Fibroblast of skin of right quadriceps (primary cell): ENCODE results near the gene RPS19BP1.
"Not testable (repeated sequence)": the region's sequence is repeated elsewhere in the genome, so short reads cannot be mapped to it uniquely, and the experiment has no call there.

Source experiments
- DNase-seq: peaks from one replicate; pipeline ENCODE4 v3.0.0-alpha.2; 2013

RPS19BP1 gene

DNA sequence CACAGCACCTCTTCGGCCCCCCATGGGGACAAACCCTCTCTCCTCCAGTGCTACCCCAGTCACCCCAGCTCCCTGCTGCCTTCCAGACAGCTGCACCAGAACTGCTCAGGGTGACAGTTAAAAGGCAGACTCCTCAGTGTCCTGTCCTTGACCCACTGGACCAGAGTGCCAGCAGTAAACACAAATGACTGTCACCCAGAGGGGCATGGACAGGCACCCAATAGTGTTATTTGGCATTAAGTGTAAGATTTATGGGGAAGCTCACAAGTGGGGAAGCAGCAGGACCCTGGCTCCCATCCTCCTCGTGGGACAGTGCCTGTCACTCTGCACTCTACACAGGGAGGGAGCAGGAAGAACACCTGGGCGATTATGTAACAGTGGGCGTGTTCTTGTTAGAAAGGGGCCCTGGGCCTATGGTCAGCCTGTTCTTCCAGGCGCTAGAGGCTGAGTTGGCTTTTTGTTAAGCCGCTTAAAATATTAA is 5.0 kb downstream of the RPS19BP1 start:
- no peak for DNase-seq

DNA sequence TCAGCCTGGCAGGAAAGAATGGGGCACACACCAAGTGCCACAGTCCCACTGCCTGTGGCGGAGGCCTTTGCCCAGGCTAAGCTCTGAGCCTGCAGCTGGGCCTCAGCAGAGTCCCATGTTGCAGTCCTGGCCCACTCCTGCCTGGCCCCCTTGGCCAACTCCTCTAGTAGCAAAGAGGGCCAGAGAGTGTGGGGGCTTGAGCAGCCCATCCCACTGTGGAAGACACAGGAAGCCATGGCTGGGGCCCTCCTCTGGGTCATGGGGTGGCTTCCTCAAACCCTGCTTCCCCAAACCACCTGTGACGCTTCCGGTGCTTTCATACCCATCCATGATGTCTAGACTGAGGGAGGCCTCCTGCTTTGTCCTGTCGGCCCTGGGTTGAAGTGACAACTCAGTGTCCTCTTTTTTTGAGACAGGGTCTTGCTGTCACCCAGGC is 5.8 kb downstream of the RPS19BP1 start:
- DNase-seq, result no peak

DNA sequence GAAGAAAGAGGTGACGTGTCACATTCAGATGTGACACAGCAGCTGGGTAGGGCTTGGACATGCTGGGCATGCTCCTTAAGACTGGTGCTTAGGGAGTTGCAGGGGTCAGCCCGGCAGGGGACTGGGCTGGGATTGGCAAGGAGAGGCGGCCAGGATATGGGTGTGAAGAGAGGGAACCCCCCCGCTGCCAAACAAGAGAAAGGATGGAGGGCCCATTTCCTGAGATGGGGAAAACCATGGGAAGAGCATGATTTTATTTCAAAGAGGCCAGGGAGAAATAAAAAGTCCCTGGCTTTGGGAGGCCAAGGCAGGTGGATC is 6.9 kb downstream of the RPS19BP1 start:
- DNase-seq, result no peak

DNA sequence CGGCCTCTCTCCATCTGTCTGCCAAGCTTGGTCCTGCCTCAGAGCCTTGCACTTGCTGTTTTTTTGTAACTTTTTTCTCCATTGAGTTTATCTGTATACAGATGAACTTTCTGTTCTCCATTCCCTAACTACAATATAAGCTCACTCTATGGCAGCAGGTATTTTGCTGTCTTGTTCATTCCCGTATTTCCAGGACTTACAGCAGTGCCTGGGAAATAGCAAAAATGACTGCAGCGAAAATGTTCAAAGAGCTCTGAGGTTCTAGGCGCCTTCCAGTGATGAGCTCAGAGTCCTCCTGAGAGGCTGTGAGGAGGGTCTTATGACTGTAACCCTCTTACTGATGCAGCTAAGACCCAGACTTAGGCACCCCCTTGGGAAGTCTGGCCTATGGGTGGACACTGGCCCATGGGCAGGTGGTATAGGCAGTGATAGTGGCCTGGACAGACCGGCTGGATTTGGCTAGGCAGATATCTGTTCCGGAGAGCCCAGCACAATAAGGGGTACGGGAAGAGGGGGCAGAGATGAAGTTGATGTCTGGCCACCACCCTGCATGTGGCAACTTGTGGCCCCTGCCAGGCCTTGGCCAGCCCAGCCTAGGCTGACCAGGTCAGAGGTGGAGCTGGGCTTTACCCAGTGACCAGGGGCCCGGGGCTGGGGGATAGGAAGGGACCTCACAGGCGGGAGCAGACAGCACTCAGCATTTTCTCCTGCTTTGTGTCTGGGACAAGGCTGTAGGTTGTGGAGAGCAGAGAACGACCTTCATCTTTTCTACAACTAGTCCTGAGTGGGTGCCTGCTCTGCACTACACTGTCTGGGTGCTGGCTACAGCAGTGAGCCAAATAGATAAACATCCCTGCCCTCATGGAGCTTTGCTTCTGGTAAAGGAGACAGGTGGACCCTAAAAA is 7.5 kb downstream of the RPS19BP1 start:
- DNase-seq, result no peak

DNA sequence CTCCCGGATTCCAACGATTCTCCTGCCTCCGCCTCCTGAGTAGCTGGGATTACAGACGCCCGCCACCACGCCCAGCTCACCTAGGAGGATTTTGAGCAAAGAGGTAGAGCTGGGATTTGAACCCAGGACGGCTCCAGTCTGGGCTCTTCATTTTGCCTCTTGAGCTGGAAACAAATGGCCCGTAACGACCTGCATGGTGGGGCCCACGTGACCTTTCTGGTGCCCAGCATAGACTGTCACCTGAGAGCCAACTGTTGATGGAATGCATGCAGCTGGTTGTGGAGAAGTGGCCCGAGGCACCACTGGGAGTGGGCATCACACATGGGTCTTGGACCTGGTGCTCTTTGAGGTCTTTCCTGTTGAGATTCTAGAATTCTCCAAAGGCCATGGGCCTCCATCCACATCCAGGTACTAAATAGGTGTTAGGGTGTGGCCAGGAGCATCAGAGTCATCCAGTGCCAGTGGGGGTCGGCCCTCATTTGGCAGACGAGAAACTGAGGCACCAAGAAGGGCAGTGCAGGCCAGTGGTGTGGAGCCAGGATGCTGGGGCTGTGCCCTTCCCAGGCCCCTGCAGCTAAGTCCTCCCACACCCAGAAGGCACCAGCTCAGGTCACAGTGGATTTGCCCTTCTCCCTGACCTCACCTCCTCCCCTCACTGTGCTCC is 8.3 kb downstream of the RPS19BP1 start:
- no peak for DNase-seq

DNA sequence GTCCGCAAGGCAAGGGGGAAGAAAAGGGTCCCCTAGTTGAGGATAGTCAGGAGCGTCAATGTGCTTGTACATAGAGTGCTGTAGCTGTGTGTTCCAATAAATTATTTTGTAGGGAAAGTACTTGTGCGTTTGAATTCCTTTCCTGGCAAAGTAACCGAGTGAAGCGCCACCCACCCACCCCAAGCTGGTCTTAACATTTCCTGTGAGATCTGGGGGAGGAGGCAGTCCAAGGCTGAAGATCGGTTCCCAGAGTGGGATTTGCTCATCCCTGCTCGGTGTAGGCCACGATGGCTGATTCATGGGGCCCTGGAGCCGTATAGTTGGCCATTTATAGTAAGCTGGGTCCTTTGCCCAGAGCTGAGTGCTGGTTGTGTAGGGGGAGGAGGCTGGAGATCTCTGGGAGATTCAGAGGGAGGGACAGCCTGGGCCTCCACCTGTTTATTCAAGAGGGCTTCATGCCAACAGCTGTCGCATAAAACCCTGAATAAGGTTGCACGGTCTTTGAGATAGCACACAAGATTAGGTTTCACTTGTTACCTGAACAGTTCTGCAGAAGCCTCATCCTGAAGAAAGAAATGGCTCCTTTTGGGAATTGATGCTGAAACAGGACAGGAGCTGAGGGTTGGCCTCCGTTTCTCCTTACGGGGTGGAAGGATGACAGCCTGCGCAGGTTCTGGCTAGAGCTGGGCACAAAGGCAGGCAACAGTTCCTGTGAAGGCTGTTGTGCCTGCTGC is 9.8 kb downstream of the RPS19BP1 start:
- DNase-seq, result peak; percentile 65

DNA sequence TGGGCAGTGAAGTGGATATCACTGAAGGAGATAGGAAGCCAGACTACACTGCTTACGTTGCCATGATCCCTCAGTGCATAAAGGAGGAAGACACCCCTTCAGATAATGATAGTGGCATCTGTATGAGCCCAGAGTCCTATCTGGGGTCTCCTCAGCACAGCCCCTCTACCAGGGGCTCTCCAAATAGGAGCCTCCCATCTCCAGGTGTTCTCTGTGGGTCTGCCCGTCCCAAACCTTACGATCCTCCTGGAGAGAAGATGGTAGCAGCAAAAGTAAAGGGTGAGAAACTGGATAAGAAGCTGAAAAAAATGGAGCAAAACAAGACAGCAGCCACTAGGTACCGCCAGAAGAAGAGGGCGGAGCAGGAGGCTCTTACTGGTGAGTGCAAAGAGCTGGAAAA is 10.5 kb downstream of the RPS19BP1 start:
- DNase-seq, result not testable (repeated sequence)

DNA sequence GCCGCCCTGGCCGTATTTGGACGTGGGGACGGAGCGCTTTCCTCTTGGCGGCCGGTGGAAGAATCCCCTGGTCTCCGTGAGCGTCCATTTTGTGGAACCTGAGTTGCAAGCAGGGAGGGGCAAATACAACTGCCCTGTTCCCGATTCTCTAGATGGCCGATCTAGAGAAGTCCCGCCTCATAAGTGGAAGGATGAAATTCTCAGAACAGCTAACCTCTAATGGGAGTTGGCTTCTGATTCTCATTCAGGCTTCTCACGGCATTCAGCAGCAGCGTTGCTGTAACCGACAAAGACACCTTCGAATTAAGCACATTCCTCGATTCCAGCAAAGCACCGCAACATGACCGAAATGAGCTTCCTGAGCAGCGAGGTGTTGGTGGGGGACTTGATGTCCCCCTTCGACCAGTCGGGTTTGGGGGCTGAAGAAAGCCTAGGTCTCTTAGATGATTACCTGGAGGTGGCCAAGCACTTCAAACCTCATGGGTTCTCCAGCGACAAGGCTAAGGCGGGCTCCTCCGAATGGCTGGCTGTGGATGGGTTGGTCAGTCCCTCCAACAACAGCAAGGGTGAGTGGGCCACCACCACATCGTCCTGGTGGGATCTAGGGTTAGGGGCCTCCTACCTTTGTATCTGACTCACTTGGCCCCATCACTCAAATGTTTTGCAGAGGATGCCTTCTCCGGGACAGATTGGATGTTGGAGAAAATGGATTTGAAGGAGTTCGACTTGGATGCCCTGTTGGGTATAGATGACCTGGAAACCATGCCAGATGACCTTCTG is 11.3 kb downstream of the RPS19BP1 start:
- not testable (repeated sequence) for DNase-seq

DNA sequence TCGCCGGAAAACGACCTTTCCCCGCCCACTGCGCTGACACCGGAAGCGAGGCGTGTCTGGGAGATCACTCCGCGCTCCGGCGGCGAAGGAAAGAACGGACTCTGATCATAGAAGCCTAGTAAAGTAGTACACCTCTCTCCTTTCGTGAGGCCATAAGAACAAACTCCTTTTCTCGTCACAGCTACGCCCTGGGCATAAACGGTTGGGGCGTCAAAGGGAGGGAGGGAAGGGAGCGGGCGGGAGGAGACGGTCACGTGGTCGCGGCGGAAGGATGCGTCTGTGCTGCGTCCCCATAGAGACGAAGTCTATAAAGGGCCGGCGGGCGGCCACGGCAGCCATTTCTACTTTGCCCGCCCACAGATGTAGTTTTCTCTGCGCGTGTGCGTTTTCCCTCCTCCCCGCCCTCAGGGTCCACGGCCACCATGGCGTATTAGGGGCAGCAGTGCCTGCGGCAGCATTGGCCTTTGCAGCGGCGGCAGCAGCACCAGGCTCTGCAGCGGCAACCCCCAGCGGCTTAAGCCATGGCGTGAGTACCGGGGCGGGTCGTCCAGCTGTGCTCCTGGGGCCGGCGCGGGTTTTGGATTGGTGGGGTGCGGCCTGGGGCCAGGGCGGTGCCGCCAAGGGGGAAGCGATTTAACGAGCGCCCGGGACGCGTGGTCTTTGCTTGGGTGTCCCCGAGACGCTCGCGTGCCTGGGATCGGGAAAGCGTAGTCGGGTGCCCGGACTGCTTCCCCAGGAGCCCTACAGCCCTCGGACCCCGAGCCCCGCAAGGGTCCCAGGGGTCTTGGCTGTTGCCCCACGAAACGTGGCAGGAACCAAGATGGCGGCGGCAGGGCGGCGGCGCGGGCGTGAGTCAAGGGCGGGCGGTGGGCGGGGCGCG is 12.1 kb downstream of the RPS19BP1 start, which contains the start of gene ATF4:
Gene ATF4, plus strand, starts transcription at position 337 of the 880 bp plus-strand sequence. CDS start 884 bp downstream, outside the sequence.
- DNase-seq, result peak; percentile 100

DNA sequence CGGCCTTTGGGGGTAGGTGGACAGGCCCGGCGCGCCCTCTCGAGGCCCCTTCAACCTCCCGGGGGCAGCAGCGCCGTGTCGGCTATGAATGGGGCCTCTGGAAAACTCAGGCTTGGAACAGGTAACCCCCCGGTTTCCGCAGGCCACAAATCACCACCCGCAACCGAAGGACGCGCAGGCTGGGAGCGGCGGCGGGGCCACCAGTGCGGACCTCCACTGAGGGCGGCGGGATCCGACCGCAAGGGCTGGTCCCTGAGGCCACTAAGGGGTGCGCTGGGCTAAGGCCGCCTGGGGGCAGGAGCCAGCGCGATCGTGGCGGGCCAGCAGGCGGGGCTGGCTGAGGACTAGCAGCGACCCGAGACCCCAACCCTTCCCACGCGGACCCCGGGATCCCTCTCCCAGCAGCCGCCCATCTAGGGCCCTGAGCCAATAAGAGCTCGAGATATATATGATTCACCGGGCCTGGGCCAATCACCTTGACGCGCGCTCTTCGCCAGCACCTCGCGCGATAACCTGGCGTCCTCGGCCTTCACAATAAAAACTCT is 12.8 kb downstream of the RPS19BP1 start:
- peak; percentile 59 for DNase-seq

DNA sequence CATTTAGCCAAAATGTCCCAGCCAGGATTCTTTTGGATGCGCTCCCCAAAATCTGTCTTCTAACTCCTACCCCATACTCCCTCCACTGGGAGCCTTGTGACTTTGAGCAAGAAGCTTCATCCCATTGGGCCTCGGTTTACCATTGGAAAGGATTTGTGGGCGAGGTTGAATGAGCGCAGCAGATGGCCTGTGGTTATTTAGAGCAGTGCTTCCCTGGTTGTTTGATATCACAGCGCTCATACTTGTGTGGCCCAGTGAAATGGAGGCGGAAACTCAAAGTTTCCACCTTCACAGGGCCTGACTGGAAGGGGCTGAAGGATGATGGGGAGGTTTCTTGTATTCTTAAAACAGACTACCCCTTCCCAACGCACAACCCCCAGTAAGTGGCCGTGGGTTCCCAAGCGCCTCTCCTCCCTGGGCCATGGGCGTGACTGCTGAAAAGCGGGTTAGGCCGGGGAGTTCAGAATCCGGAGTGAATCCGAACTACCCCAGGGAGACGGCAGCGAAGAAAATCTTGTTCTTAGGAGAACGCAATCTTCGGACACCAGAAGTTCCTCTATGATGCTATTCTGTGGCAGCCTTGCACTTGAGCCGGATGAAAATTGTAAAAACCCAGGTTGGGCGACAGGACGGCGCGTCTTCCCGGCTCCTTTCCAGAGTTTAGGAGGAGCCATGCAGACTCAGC is 13.4 kb downstream of the RPS19BP1 start:
- DNase-seq, result no peak

DNA sequence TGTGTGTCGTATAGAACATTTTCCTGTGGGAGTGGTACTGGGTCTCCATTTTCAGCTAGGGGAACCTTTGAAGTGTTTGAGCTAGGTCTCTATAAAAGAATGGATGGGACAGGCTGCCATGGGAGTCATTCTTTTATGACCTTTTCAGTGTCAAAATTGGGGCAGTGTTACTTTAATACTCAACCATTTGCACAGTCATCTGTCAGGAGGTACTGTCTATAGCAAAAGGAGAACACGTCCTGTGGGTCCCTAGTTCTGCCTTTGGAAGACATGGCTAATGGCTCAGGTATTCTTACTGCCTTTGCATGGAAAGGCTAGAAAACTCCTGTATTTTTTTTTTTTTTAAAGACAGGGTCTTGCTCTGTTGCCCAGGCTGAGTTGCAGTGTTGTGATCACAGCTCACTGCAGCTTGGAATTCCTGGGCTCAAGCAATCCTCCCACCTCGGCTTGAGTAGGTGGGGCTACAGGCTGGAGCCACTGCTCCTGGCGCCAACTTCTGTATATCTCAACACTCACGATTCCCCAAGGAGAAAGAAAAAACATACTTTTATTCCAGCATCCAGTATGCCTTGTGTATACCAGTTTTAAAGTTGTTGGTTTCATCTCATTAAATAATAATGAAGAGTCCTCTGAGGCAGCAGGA is 14.3 kb downstream of the RPS19BP1 start:
- no peak for DNase-seq

DNA sequence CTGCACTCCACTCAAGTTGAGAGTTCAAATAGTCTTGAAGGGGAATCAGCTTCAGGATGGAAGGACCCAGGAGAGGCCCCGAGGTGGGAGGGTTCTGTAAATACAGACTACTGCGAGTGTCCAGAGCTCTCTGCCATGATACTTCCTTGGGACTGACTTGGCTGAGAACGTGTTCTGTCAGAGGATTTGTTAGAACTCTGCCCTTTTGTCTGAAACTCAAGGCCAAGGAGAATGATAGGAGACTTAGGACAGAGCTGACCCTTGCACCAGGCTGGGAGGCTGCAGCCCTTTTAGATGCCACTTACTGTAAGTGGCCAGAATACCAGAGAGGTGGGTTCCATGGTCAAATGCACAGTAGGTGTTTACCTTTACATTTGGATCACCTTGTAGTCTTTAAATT is 15.1 kb downstream of the RPS19BP1 start:
- DNase-seq, result no peak

DNA sequence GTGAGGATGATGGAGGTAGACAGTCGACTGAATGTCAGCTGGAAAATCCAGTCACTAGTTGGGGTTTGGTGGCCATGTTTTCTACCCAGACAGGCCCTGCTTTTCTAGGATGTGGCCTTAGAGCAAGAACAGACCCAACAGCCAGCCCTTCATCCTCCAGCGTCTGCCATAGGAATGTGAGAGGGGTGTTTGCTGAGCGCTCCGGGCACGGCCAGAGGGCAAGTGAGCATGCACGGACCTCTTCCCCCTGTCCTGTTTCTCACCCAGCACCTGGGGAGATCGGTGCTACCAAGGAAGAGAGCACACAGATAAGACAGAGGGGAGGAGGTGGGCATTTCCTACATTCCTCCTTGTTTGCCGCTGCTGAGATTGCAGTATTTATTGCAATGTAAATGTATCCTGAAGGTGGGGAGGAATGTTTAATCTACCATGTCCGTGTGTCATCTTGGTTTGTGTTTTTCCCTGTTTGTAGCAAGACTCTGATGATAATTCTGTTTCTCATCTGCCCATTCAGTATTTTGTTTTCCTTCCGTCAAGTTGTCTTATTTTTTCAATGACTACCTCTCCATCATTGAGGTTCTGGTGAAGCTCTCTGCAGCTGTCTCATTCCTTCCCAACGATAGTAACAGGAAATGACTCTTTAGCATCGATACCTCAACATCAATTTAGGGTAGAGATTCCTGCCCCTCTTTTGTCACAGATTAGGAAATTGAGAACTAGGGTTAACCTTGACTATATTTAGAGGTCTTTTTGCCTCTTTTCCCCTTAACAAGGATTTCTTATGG is 17.1 kb downstream of the RPS19BP1 start:
- no peak for DNase-seq

DNA sequence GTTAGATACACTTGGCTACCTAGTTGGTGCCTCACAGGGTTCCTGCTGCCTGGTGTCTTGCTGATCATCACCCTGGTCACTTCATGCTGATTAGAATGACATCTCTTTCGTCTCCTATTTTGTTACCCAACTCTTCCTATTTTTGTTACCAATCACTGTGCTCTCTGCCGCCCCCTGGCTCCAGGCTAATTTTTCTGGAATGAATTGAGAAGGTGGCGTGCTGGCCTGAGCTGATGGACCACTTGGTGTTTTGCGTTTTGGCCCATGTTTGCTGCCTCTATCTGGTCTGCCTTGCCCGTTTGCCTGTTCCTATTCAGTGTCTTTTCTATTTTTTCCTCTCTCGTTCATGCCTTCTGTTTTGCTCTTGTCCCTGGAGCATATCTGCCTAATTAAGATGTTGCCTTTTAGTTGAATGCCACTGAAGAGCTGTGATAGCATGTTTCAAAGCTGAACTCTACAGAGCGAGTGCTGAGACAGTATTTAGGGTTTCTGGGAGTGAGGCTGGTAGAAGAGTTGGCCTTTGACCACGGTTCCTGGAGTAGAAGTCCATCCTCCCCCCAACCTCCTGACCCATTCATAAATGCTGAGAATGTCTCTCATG is 18.1 kb downstream of the RPS19BP1 start:
- DNase-seq, result peak; percentile 40

DNA sequence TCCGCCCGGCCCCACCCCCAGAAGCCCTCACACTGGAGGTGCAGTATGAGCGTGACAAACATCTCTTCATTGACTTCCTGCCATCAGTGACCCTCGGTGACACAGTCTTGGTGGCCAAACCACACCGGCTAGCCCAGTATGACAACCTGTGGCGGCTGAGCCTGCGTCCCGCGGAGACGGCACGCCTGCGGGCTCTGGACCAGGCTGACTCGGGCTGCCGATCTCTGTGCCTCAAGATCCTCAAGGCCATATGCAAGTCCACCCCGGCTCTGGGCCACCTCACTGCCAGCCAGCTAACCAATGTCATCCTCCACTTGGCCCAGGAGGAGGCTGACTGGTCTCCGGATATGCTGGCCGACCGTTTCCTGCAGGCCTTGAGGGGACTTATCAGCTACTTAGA is 18.8 kb downstream of the RPS19BP1 start:
- no peak for DNase-seq

DNA sequence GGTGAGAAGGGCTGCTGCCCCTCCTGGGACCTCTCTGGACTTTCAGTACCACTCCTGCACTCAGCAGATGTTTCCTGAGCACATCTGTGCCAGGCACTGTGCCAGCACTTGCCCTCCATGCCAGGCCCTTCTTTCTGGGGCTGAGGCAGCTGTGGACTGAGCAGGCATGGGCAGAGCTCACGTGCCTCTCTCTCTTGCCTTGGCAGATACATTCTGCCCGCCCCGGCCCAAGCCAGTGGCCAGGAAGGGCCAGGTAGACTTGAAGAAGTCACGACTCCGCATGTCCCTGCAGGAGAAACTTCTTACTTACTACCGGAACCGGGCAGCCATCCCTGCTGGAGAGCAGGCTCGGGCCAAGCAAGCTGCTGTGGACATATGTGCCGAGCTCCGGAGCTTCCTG is 20.5 kb downstream of the RPS19BP1 start:
- no peak for DNase-seq

DNA sequence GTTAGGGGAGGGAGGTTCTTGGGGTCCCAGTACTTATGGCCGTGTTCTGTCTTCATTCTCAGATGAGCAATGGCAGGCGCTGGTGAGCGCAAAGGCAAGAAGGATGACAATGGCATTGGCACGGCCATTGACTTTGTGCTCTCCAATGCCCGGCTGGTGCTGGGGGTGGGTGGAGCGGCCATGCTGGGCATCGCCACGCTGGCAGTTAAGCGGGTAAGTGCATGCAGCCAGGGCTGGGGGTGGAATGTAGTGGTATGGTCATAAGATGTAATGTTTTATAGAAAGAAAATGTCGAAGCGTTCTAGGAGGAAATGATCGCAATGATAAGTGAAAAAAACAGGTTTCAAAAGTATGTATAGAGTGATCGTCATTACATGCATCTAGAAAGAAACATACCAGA is 21.3 kb downstream of the RPS19BP1 start:
- DNase-seq, result no peak
